ENCODE results near the gene ITPR1.

ITPR1 gene

DNA sequence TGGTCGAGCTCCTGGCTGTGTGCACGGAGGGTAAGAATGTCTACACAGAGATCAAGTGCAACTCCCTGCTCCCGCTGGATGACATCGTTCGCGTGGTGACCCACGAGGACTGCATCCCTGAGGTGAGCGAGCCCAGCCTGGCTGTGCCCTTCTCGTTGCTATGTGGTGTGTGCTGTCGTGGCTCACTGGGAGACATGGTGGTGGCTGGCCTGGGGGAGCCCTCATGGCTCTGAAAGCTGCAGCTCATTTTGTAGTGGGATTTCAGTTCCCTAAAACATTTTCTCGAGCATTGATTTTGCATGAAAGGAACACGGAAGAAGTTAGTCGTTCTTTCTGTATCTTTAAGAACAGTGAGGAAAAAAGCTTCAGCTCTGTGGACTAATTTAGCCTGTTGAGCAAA lies 200.5 kb downstream of the ITPR1 start:
- DNase-seq = no peak

DNA sequence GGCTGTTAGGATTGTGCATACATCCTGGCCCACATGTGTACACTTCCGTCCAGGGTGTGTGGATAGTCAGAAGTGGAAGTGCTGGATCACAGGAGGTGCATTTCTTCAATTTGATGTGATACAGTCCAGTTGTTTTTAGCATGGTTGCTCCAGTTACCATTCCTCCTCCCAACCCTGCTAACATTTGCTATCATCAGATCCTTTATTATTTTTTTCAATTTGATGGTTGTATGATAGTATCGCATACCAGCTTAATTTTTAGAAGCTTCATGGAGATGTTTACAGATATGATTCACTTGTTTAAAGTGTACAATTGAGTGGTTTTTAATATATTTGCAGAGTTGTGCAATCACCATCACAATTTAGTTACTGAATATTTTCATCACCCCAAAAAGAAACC lies 202.7 kb downstream of the ITPR1 start:
- no peak for DNase-seq

GRCh38 chr3:4696266-4696665 lies 203.1 kb downstream of the ITPR1 start:
- no peak for DNase-seq

DNA sequence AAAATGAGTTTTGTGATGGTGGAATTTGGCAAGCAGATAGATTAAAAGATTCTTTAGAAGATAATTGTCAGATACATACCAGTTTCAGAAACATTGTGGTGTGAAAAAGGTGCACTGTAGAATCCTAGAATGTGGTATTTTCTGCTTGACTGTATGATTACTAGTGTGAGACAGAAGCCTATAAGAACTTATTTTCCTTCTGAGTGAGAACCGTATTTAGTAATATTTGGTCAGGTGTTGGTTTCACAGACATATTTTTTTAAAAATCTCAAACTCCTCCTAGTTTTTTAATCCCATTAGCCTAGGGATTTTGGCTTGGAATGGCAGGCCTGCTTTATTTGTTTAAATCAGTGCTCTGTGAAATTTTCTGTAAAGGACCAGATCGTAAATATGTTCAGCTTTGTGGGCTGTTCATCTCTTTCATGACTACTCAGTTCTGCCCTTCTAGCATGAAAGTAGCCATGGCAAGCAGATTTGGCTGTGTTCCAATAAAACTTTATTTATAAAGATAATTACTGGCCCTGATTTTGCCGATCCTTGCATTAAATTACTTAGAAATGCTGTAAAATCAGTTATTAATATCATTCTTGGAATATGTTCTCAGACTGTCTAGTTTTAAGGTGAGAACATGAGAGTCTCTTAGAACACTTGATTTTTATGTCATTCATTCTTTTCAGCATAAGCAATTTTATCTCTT lies 205.1 kb downstream of the ITPR1 start:
- no peak for DNase-seq

GRCh38 chr3:4703054-4703480 lies 209.9 kb downstream of the ITPR1 start:
- DNase-seq = no peak

GRCh38 chr3:4704552-4704951 lies 211.4 kb downstream of the ITPR1 start:
- no peak for DNase-seq

DNA sequence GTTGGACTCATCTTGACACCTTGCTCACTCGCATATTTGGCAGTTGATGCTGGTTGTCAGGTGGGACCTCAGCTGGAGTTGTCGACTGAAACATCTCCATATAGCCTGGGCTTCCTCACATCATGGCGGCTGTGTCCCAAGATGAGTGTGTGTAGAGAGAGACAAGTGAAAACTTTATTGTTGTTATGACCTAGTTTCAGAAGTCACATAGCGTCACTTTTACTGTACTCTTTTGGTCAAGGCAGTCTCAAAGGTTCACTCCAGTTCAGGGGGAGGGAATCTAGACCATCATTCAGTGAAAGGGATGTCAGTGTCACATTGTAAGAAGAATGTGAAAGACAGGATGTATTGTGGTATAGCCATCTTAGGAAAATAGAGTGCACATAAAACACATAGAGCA lies 214.2 kb downstream of the ITPR1 start:
- DNase-seq = no peak

DNA sequence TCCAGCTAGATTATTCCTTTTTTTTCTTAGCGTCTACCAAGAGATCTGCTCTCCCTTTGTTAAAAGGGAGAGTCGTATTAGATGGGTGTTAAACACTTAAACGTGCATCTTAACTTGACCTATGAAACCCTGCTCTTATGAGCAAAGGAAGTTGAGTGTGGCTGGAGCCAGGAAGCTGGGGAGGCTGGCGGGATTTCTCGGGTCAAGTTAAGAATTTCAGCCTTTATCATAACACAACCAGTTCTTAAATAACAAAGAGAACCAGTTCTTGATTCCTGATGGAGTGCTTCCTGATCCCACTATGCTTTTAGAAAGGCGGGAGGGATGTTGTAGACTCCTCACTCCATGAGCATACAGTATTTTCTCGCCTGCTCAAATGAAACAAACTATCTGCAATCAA lies 215.1 kb downstream of the ITPR1 start:
- no peak for DNase-seq

- peak; percentile 44 for DNase-seq
Observed at GRCh38 chr3:4709341-4709740, 216.2 kb downstream of the ITPR1 start.

DNA sequence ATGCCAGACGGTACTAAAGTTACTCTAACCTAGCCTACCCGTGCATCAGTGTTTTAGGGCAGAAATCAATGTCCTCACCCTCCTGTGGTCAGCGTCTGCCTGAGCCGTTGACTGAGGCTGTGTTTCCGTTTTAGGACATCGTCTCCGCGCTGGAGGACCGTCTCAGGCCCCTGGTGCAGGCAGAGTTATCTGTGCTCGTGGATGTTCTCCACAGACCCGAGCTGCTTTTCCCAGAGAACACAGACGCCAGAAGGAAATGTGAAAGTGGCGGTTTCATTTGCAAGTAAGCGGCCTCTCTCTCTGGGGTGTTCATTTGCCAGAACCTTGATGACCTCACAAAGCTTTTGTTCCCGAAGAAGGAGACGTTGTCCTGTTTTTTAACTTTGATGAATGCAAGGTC lies 217.0 kb downstream of the ITPR1 start:
- DNase-seq = no peak

DNA sequence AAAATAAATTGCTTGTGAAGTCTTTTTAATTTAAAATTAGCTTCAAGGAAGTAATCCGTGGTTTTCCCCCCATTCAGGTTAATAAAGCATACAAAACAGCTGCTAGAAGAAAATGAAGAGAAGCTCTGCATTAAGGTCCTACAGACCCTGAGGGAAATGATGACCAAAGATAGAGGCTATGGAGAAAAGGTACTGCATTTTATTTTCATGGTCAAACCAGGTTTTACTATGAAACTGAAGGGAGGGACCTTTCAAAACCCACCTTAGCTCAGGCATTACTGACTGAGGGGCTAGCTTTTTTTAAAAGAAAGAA lies 218.5 kb downstream of the ITPR1 start:
- DNase-seq = no peak

DNA sequence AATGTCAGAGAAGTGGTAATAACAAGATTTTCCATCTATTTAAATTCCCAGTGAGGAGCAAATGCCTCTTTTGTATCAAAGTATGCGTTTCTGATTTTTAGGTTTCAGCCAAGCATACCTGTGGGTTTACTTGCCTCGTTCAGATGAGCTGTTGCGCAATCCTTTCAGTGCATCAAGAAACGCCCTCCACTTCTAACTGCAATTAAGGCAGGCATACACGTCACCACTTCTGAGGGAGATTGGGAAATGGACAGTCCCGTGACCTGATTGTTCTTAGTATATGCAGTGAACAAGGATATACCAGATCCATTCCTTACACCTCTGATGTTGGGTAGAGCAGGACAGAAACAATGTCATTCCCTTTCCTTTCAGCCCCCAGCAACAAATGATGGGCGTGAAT lies 219.0 kb downstream of the ITPR1 start:
- DNase-seq = peak; percentile 74

DNA sequence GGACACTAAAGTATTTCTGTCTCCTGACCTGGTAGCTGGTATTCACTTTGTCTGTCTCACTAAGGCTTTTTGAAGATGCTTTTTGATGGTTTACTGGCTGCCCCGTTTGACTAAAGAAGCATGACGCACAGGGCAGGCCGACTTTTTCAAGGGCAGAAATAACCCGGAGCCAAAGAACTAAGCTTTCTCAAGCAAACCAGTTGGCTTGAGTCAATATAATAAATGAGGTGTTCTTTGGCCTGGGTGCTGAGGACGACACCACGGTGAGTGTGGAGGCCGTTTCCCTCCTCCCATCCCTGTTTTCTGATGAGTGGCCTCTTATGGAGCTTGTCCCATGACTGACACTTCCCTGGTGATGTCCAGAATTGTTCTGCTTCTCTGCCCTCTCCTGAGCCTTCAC lies 220.9 kb downstream of the ITPR1 start:
- no peak for DNase-seq

DNA sequence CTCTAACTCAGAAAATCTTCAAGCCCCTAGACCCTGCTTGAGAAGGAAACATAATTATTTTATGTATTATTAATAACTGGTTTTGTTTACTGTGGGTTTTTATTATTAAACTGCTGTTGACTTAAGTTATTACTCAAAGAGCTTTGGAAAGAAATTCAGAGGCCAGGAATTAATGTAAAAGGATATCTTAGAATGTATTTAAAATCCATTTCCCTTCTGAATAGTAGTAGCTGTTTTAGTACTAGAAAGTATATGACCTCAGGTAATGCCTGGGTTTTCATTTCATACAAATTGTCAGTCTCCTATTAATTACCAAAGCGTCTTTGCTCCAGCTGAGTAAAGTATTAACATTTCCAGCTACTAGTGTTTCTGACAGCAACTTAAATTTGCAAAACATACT lies 223.1 kb downstream of the ITPR1 start:
- DNase-seq = no peak

DNA sequence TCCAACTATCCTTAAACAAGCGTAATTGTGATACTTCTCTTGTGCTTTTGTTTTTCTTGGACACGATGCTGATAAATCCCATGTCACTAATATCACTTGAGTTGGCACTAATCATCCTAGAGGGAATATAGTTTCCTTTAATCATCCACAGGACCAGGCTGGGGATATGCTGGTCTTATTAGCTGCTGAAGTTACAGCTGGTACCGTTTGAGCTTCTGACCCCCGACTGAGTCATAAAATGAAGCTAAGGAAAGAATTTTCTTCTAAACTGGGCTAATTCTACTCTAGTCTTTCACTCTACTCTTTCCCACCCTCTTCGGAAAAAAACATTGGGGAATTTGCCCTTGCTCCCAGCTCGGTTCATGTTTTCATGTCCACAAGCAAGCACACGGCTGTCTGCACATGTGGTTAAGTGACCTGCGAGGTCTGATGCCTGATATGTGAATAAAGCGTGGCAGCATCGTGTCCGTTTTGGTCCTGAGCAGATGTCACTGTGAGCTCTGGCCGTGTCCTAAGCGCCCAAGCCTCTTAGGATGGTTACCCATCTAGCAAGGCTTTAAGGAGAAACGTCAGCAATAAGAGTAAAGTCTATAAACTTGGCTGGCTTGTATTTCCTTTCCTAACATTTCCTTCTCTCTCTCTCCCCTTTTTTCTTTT lies 223.7 kb downstream of the ITPR1 start:
- DNase-seq = peak; percentile 85

GRCh38 chr3:4717363-4717740 lies 224.2 kb downstream of the ITPR1 start:
- no peak for DNase-seq

DNA sequence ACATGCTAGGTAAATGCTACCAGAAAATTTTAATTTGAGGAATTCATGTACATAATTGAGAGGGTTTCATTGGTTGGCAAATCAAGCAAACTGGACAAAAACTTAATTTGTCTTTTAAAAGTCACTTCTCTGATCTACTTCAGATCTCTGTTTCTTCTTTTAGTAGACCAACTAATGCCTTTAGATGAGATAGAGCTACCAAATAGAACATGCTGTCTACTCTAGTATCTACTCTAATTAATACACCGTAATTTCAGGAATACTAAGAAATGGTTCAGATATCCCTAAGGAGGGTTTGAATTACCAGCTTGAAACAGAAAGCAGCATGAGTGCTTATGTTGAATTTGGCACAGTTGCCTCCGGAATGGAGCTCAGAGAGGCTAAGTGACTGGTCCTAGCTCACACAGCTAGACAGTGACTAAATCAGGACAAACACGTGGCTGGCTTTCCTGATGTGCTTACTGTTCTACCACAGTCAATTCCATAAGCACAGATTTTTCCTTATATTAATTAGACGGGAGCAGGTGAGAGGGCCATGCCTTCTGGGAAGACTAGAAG lies 225.1 kb downstream of the ITPR1 start:
- no peak for DNase-seq

GRCh38 chr3:4719046-4719501 lies 225.9 kb downstream of the ITPR1 start:
- peak; percentile 70 for DNase-seq

DNA sequence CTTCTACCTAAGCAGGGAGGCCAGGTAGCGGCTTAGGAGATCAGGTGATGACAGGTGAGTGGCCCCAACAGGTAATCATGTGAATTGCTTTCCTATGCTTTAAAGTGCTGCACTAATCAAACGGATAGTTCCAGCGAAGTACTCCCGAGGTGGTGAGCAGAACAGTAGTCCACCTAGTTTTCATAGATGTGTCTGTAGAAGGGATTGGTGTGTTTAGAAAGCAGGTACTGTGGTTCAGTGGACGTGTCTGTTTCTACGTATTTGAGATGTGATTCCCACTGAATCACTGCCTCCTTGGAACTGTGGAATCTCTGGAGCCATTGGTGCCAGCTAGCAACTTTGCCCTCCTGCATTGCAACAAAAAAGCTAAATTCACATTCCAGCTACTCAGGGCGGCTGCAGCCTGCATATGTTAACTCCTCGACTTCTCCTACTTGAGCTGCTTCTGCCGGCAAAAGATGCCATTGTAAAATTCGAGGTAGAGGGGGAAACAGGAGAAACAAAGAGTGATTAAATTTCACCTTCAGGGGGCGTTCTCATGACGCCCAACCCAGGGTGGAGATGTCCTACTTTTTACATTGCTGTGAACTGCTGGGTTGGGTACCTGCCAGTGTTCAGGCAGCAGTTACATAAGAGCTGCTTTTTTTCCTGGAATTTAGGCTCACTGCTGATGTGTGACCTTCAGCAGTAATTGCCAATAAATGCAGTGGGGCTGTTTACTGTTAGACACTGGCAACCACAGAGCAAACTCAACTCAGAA lies 227.3 kb downstream of the ITPR1 start:
- DNase-seq = peak; percentile 82

DNA sequence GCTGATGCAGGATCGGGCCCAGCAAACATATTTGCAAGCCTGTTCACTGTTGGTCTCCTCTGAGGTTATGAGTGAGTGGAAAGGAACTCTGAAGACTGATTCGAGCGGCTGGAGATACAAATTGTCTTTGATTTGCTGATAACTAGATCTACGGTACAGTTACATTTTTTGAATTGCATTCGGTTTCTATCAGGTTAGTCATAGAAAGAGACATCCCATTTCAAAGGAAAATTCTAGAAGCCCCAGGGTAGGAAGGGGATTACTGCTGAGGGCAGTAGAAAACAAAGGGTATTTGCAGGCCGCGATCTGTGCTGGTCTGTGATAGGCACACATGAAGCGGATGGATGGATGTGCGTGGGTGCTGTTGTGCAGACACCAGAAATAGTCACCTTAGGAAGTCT lies 228.4 kb downstream of the ITPR1 start:
- DNase-seq = peak; percentile 96

DNA sequence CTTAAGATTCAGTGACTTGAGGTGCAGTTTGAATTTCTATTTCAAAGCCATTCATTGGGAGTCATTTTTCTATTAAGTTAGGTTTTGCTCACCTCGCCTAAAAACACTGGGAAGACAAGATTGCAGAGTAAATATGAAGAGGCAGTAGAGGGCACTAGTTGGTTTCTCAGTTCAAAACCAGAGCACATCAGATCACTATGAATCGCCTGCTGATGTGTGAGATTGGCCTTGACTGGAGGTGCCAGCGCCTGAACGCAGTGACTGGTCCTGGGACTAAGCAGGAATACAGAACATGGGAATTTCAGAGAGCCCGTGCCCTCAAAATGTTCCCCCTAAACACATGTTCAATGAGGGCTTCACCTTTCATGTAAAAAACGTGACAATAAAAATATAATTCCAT lies 229.0 kb downstream of the ITPR1 start:
- DNase-seq = peak; percentile 73

DNA sequence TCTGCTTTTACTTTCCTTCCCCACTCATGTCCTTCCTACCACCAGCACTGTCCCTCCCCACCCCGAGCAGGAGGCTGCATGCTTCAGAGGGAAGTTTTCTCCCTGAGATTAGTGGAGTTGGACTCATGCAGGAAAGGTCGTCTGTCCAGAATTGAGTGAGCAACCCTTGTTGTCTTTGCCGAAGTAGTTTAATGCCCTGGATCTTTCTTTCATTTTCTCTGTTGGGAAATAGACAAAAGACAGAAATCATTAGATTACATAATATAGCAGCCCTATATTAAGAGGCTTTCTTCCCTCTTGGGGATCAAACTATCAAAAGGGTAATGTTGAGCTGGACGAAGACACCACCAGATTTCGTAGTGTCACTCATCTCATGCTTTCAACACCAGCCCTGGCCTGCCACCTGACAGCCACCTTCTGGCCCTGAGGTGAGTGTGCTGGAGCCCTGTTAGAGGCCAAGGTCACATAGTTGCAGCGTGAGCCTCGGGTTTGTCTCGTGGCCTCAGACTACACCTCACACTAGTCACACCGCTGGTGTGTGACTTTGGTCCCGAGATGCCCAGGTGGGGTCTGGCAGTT lies 231.0 kb downstream of the ITPR1 start:
- DNase-seq = no peak

DNA sequence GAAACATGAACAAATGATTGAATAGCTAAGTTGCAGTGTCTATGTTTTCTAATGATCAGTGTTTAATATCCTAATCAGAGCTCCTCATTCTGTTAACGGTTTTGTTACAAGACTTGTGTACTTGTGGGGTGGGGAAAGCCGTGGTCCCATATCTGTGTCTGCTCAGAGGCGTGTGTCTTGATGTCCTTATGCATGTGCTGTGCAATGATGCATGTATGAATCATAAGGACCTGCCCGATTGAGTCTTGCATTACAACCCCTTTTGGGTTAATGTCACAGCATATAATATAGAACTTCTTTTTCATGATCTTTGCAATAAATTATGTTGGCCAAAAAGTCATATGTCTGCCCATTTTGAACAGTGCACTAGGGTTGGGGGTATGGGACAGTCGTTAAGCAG lies 233.4 kb downstream of the ITPR1 start:
- DNase-seq = peak; percentile 51
